HepG2 (cell line): ENCODE data around the gene SPAG7. TPM values are rescaled to one million over a fixed set of nuclear protein-coding genes. Genes with fewer than 3 reads are reported as not detected.

ENCODE experiments used
- ARNTL ChIP-seq: sonication (generic); formaldehyde crosslinking; IDR thresholded peaks from 2 replicates; pipeline ENCODE4 v1.4.0; 2020; ENCODE audit warnings: mild to moderate bottlenecking, missing genetic modification reagents
- ELF1 ChIP-seq: sonication (generic); formaldehyde crosslinking; IDR thresholded peaks from 2 replicates; pipeline ENCODE4 v1.4.0; 2020; ENCODE audit warnings: missing genetic modification reagents
- GATA4 ChIP-seq: sonication (generic); IDR thresholded peaks from 2 replicates; pipeline ENCODE4 v1.6.1; 2016; ENCODE audit warnings: antibody characterized with exemption, low read depth, borderline replicate concordance
- GFI1 ChIP-seq: sonication (generic); formaldehyde crosslinking; IDR thresholded peaks from 2 replicates; pipeline ENCODE4 v1.5.0; 2020; ENCODE audit warnings: missing genetic modification reagents, mild to moderate bottlenecking, borderline replicate concordance
- HOXD1 ChIP-seq: sonication (generic); formaldehyde crosslinking; IDR thresholded peaks from 2 replicates; pipeline ENCODE4 v1.5.0; 2020; ENCODE audit warnings: missing genetic modification reagents
- MEF2D ChIP-seq: sonication (generic); formaldehyde crosslinking; IDR thresholded peaks from 2 replicates; pipeline ENCODE4 v1.5.1; 2020; ENCODE audit warnings: mild to moderate bottlenecking, missing genetic modification reagents
- SAFB2 ChIP-seq: sonication (generic); formaldehyde crosslinking; IDR thresholded peaks from 2 replicates; pipeline ENCODE4 v1.5.1; 2020; ENCODE audit warnings: missing genetic modification reagents, low read depth, mild to moderate bottlenecking, borderline replicate concordance
- ZBTB3 ChIP-seq: sonication (generic); formaldehyde crosslinking; IDR thresholded peaks from 2 replicates; pipeline ENCODE4 v1.4.0; 2020; ENCODE audit warnings: low read depth, mild to moderate bottlenecking, moderate library complexity, missing genetic modification reagents, borderline replicate concordance
- ZEB1 ChIP-seq: IDR thresholded peaks from 2 replicates; pipeline ENCODE4 v1.6.1; 2012; ENCODE audit warnings: mild to moderate bottlenecking, low read depth, inconsistent platforms; ENCODE audit not compliant: insufficient replicate concordance
- ZNF224 ChIP-seq: sonication (generic); formaldehyde crosslinking; IDR thresholded peaks from 2 replicates; pipeline ENCODE4 v1.5.0; 2020; ENCODE audit warnings: mild to moderate bottlenecking, missing genetic modification reagents
- ZNF24 ChIP-seq: fragments of 450-650 bp; IDR thresholded peaks from 2 replicates; pipeline ENCODE4 v1.6.1; 2017; ENCODE audit warnings: antibody characterized with exemption, mild to moderate bottlenecking
- ZNF354B ChIP-seq: sonication (generic); formaldehyde crosslinking; IDR thresholded peaks from 2 replicates; pipeline ENCODE4 v1.8.0; 2022; ENCODE audit warnings: mild to moderate bottlenecking, missing genetic modification reagents
- ZNF430 ChIP-seq: sonication (generic); formaldehyde crosslinking; IDR thresholded peaks from 2 replicates; pipeline ENCODE4 v1.9.0; 2021; ENCODE audit warnings: mild to moderate bottlenecking, missing genetic modification reagents
- ZNF441 ChIP-seq: sonication (generic); formaldehyde crosslinking; IDR thresholded peaks from 2 replicates; pipeline ENCODE4 v1.7.0; 2021; ENCODE audit warnings: missing genetic modification reagents, borderline replicate concordance
- ZNF550 ChIP-seq: sonication (generic); formaldehyde crosslinking; IDR thresholded peaks from 2 replicates; pipeline ENCODE4 v1.4.0; 2020; ENCODE audit warnings: mild to moderate bottlenecking, missing genetic modification reagents, borderline replicate concordance
- ZNF567 ChIP-seq: sonication (generic); formaldehyde crosslinking; IDR thresholded peaks from 2 replicates; pipeline ENCODE4 v1.8.1; 2023; ENCODE audit warnings: mild to moderate bottlenecking, missing genetic modification reagents, borderline replicate concordance
- ZNF7 ChIP-seq: IDR thresholded peaks from 2 replicates; pipeline ENCODE4 v1.6.1; 2016; ENCODE audit warnings: missing biosample characterization, missing genetic modification reagents
- ZNF773 ChIP-seq: sonication (generic); formaldehyde crosslinking; IDR thresholded peaks from 2 replicates; pipeline ENCODE4 v1.4.0; 2020; ENCODE audit warnings: missing genetic modification reagents, borderline replicate concordance
- ZNF816 ChIP-seq: sonication (generic); formaldehyde crosslinking; IDR thresholded peaks from 2 replicates; pipeline ENCODE4 v1.8.0; 2022; ENCODE audit warnings: missing genetic modification reagents, mild to moderate bottlenecking, borderline replicate concordance
- ZNF883 ChIP-seq: sonication (generic); formaldehyde crosslinking; IDR thresholded peaks from 2 replicates; pipeline ENCODE4 v1.5.1; 2020; ENCODE audit warnings: mild to moderate bottlenecking, missing genetic modification reagents; ENCODE audit errors: not compliant biosample characterization
- ZSCAN12 ChIP-seq: sonication (generic); formaldehyde crosslinking; IDR thresholded peaks from 2 replicates; pipeline ENCODE4 v1.9.0; 2021; ENCODE audit warnings: mild to moderate bottlenecking, missing genetic modification reagents
- ZSCAN20 ChIP-seq: sonication (generic); formaldehyde crosslinking; IDR thresholded peaks from 2 replicates; pipeline ENCODE4 v1.4.0; 2020; ENCODE audit warnings: missing genetic modification reagents, mild to moderate bottlenecking, borderline replicate concordance
- ZSCAN31 ChIP-seq: sonication (generic); formaldehyde crosslinking; IDR thresholded peaks from 2 replicates; pipeline ENCODE4 v1.5.0; 2020; ENCODE audit warnings: low read depth, mild to moderate bottlenecking, missing genetic modification reagents
- polyA plus RNA-seq, 8 experiments: library from polyadenylated mRNA; depleted of rRNA in 3 of 8; stranded (reverse) in 7 of 8; unstranded in 1 of 8; fragments of >200 nt; fragmentation: Illumina TruSeq in 4 of 8; extraction: Trizol in 4 of 8; gene quantifications; 2 replicates each; pipeline versions ENCODE4 v1.2.1 to v1.2.3, GENCODE V29; 2011 to 2016; ENCODE audit warnings: low read depth in 4 of 8, missing spikeins in 1 of 8, mixed read lengths in 1 of 8; ENCODE audit not compliant: insufficient read depth in 1 of 8
- total RNA-seq, 5 experiments: library from RNA; depleted of rRNA; stranded (reverse); fragments of >200 nt; fragmentation: Illumina TruSeq; extraction: Trizol; gene quantifications; 2 replicates each; pipeline ENCODE4 v1.2.3, GENCODE V29; 2016; ENCODE audit warnings: low read depth in 1 of 5
- TF ChIP-seq, protein P1 (sequence below): sonication (generic); formaldehyde crosslinking; IDR thresholded peaks from 2 replicates; pipeline ENCODE4 v1.5.0; 2020; ENCODE audit warnings: missing genetic modification reagents
- TF ChIP-seq, protein P2 (sequence below): sonication (generic); formaldehyde crosslinking; IDR thresholded peaks from 2 replicates; pipeline ENCODE4 v1.5.1; 2020; ENCODE audit warnings: missing genetic modification reagents, mild to moderate bottlenecking, borderline replicate concordance
- TF ChIP-seq, protein P3 (sequence below): conservative IDR thresholded peaks from 2 replicates; pipeline ENCODE4 v1.6.1; 2018; ENCODE audit warnings: missing genetic modification reagents

The SPAG7 gene
- total and polyA plus RNA-seq, 2 of the 13 experiments (the other 11 are each of a cell fraction or from before 2014, with no cell fraction given), result 51.0 to 59.0 TPM

DNA sequence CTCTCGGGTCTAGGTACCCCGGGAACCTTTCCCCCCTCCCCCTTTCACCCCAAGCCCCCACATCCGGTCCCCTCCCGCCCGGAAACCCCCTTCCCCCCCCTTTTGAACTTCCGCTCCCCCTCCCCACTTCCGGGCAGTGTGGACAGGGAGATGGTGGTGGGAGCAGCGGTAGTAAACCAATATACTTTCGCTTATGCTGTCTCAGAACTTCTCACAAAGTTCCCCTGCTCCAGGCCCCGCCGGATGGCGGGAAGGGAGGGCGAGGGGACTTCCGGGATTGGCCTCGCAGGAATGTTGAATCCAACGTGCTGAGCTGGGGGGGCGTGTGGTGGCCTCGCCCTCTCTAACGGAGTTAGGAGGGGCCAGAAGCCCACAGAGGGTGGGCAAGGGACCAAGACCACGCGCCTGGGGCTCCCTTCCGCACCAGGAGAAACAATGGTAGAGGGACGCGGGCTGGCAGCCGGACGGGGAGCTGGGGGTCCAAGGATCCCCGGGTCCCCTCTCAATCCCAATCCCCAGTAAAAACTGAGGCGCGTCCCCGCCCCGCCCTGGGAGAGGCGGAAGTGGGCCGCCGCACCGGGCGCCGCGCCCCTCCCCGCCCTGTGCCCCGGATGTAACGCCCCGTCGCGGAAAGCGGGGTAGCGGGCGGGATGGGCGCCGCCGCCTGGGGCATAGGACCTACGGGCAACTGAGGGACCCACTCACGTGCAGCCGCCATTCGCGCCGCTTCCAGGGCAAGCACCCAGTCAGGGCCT lies 20.0 kb downstream of the SPAG7 start (continued):
- TF ChIP-seq HOXD1 (CRISPR knock-in tag), result peak; percentile 60; the same call in 1 of the 2 replicates
- TF ChIP-seq SAFB2 (CRISPR knock-in tag), result peak; percentile 90; the same call in 1 of the 2 replicates
- TF ChIP-seq ZNF883 (CRISPR knock-in tag), result peak; percentile 35
- 0 out of 2 replicates have a peak, but pooled peaks have one; percentile 20 for TF ChIP-seq ZNF224 (CRISPR knock-in tag)
- TF ChIP-seq, protein P1, sequence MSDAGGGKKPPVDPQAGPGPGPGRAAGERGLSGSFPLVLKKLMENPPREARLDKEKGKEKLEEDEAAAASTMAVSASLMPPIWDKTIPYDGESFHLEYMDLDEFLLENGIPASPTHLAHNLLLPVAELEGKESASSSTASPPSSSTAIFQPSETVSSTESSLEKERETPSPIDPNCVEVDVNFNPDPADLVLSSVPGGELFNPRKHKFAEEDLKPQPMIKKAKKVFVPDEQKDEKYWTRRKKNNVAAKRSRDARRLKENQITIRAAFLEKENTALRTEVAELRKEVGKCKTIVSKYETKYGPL (CRISPR knock-in tag), result 0 out of 2 replicates have a peak, but pooled peaks have one; percentile 3
- TF ChIP-seq GFI1 (CRISPR knock-in tag), result 0 out of 2 replicates have a peak, but pooled peaks have one; percentile 10
- 0 out of 2 replicates have a peak, but pooled peaks have one; percentile 78 for TF ChIP-seq ZNF567 (CRISPR knock-in tag)
- 0 out of 2 replicates have a peak, but pooled peaks have one; percentile 53 for TF ChIP-seq ZNF773 (CRISPR knock-in tag)
- no peak for TF ChIP-seq ZBTB3 (CRISPR knock-in tag)
- TF ChIP-seq ZNF24, result no peak
- peak; percentile 31; the same call in 1 of the 2 replicates for TF ChIP-seq ARNTL (CRISPR knock-in tag)
- TF ChIP-seq ZSCAN31 (CRISPR knock-in tag), result 0 out of 2 replicates have a peak, but pooled peaks have one; percentile 43
- TF ChIP-seq ZNF816 (CRISPR knock-in tag), result no peak
- TF ChIP-seq ZNF550, result 0 out of 2 replicates have a peak, but pooled peaks have one; percentile 94
- TF ChIP-seq ZSCAN12 (CRISPR knock-in tag), result peak; percentile 27; the same call in 1 of the 2 replicates
- no peak for TF ChIP-seq ZNF7 (CRISPR knock-in tag)
- TF ChIP-seq, protein P2, sequence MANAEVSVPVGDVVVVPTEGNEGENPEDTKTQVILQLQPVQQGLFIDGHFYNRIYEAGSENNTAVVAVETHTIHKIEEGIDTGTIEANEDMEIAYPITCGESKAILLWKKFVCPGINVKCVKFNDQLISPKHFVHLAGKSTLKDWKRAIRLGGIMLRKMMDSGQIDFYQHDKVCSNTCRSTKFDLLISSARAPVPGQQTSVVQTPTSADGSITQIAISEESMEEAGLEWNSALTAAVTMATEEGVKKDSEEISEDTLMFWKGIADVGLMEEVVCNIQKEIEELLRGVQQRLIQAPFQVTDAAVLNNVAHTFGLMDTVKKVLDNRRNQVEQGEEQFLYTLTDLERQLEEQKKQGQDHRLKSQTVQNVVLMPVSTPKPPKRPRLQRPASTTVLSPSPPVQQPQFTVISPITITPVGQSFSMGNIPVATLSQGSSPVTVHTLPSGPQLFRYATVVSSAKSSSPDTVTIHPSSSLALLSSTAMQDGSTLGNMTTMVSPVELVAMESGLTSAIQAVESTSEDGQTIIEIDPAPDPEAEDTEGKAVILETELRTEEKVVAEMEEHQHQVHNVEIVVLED (CRISPR knock-in tag), result peak; percentile 45; the same call in 1 of the 2 replicates
- peak; percentile 50 for TF ChIP-seq ZNF430
- TF ChIP-seq ZNF354B (CRISPR knock-in tag), result no peak
- TF ChIP-seq ELF1 (CRISPR knock-in tag), result peak; percentile 78
- TF ChIP-seq ZSCAN20 (CRISPR knock-in tag), result 0 out of 2 replicates have a peak, but pooled peaks have one; percentile 47
- peak; percentile 50; the same call in 1 of the 2 replicates for TF ChIP-seq ZNF441 (CRISPR knock-in tag)
- peak; percentile 22 for TF ChIP-seq ZEB1
- no peak for TF ChIP-seq MEF2D (CRISPR knock-in tag)
- no peak for TF ChIP-seq GATA4
- TF ChIP-seq, protein P3, sequence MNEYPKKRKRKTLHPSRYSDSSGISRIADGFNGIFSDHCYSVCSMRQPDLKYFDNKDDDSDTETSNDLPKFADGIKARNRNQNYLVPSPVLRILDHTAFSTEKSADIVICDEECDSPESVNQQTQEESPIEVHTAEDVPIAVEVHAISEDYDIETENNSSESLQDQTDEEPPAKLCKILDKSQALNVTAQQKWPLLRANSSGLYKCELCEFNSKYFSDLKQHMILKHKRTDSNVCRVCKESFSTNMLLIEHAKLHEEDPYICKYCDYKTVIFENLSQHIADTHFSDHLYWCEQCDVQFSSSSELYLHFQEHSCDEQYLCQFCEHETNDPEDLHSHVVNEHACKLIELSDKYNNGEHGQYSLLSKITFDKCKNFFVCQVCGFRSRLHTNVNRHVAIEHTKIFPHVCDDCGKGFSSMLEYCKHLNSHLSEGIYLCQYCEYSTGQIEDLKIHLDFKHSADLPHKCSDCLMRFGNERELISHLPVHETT (CRISPR knock-in tag), result peak; percentile 36; the same call in 1 of the 2 replicates
